Ishikawa (cell line): ENCODE data around the gene EMILIN2.

Source experiments
- CEBPB ChIP-seq: IDR thresholded peaks from 2 replicates; pipeline ENCODE4 v1.6.1; 2012
- CREB1 ChIP-seq: IDR thresholded peaks from 2 replicates; pipeline ENCODE4 v1.6.1; 2012; ENCODE audit warnings: low read depth
- EGR1 ChIP-seq: IDR thresholded peaks from 2 replicates; pipeline ENCODE4 v1.6.1; 2012
- EP300 ChIP-seq: IDR thresholded peaks from 2 replicates; pipeline ENCODE4 v1.6.1; 2012; ENCODE audit warnings: borderline replicate concordance
- FOXM1 ChIP-seq: IDR thresholded peaks from 2 replicates; pipeline ENCODE4 v1.6.1; 2012; ENCODE audit warnings: low read depth, borderline replicate concordance
- NFIC ChIP-seq: IDR thresholded peaks from 2 replicates; pipeline ENCODE4 v1.6.1; 2012
- RAD21 ChIP-seq: IDR thresholded peaks from 2 replicates; pipeline ENCODE4 v1.6.1; 2012; ENCODE audit warnings: low read depth
- TAF1 ChIP-seq: IDR thresholded peaks from 2 replicates; pipeline ENCODE4 v1.6.1; 2012; ENCODE audit warnings: low read depth, mild to moderate bottlenecking
- TCF12 ChIP-seq: IDR thresholded peaks from 2 replicates; pipeline ENCODE4 v1.6.1; 2012; ENCODE audit warnings: low read depth
- TEAD4 ChIP-seq: IDR thresholded peaks from 2 replicates; pipeline ENCODE4 v1.6.1; 2012
- YY1 ChIP-seq: IDR thresholded peaks from 2 replicates; pipeline ENCODE4 v1.6.1; 2012; ENCODE audit warnings: low read depth
- ZBTB7A ChIP-seq: IDR thresholded peaks from 2 replicates; pipeline ENCODE4 v1.6.1; 2012; ENCODE audit warnings: low read depth
- TF ChIP-seq, protein P1 (sequence below): IDR thresholded peaks from 2 replicates; pipeline ENCODE4 v1.6.1; 2012
- TF ChIP-seq, protein P2 (sequence below): IDR thresholded peaks from 2 replicates; pipeline ENCODE4 v1.6.1; 2012
- TF ChIP-seq, protein P3 (sequence below): IDR thresholded peaks from 2 replicates; pipeline ENCODE4 v1.6.1; 2012; ENCODE audit warnings: low read depth, mild to moderate bottlenecking

Gene EMILIN2

DNA sequence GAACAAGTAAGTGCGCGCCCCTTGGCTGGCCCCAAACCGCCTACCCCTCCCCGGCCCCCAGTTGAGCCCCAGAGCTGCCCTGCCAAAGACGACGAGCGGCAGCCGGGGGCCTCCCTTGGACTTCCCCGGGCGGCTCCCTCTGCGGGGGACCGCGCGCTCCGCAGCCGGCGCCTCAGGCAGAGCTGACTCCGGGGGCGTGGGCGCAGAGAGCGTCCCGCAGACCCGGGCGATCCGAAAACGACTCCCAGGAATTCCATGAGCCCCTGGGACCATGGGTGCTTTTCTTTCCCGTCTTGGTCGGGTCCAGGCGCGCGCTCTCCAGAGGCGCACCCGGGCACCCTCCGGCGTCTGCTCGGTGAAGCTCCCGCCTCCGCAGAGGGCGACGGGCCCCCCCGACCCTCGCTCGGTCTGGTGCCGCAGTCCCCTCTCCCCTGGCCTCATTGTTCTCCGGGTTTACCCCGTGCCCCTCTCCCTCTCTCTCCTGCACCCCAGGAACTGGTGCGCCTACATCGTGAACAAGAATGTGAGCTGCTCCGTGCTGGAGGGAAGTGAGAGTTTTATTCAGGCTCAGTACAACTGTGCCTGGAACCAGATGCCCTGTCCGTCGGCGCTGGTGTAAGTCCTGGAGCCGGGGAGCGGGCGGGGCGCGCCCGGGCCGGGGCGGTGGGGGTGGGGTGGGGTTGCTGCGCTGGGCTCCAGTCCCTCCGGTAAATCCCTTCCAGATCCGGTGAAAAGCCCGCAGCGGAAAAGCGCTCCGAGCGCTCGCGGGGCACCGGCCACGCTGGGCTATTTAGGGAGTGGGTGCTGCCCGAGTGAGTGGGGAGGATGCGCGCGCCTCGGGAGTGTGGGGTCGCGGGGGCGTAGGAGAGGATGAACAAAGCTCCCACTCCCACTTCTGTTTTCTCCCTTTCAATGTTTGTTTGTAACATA, 776 bp downstream of the EMILIN2 start:
- TF ChIP-seq YY1, result no peak
- TF ChIP-seq CREB1, result no peak
- TF ChIP-seq RAD21, result no peak
- TF ChIP-seq EGR1, result 0 out of 2 replicates have a peak, but pooled peaks have one; percentile 8
- TF ChIP-seq NFIC, result no peak

DNA sequence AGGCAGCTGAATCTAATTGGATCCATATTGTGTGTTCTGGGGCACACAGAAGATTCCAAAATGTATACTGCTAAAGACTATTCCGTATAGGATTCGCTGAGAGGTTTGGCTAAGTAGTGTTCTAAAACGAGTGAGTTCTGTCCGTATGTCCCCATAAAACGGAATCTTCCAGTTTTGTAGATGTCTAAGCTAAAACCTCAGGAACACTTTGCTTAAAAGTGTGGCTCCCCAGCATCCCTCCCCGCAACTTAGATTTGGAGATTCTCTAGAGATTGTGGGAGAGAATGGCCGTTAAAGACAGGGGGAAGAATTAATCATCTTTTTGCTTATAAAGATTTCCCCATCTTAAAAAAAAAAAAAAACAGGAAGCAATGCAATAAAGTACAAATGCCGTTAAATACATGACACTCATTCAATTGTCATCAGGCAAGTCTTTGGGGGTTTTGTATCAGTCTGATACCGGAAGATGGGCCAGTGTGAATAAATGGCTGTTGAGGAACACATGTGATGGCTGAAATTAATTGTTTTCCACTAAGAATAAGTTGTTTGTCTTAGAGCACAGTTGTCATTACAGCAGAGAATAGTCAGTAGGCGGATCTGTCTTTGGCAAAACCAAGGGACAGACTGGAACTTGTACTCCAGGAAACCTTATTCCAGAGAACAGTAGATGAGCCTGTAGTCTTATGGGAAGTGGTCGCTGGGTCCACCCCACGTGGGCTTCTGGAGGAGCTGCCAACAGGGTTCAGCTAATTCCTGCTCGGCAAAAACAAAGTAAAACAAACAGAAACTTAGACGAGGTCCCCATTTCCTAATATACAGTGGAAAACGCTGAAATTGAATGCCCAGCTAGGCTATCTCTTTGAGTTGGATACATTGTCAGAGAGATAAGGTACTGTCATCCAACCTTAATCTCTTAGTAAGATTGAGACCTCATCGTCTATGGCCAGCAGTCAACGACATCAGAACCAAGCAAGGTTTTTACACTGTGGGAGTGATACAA, 1.7 kb downstream of the EMILIN2 start:
- TF ChIP-seq TAF1 (no peak), NFIC (no peak), CEBPB (no peak), EGR1 (no peak), TCF12 (no peak), ZBTB7A (no peak), TEAD4 (no peak), CREB1 (no peak), RAD21 (no peak), YY1 (no peak), EP300 (no peak), FOXM1 (no peak)
- TF ChIP-seq, protein P1, sequence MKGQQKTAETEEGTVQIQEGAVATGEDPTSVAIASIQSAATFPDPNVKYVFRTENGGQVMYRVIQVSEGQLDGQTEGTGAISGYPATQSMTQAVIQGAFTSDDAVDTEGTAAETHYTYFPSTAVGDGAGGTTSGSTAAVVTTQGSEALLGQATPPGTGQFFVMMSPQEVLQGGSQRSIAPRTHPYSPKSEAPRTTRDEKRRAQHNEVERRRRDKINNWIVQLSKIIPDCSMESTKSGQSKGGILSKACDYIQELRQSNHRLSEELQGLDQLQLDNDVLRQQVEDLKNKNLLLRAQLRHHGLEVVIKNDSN, result no peak
- TF ChIP-seq, protein P2, sequence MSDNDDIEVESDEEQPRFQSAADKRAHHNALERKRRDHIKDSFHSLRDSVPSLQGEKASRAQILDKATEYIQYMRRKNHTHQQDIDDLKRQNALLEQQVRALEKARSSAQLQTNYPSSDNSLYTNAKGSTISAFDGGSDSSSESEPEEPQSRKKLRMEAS, result no peak
- TF ChIP-seq, protein P3, sequence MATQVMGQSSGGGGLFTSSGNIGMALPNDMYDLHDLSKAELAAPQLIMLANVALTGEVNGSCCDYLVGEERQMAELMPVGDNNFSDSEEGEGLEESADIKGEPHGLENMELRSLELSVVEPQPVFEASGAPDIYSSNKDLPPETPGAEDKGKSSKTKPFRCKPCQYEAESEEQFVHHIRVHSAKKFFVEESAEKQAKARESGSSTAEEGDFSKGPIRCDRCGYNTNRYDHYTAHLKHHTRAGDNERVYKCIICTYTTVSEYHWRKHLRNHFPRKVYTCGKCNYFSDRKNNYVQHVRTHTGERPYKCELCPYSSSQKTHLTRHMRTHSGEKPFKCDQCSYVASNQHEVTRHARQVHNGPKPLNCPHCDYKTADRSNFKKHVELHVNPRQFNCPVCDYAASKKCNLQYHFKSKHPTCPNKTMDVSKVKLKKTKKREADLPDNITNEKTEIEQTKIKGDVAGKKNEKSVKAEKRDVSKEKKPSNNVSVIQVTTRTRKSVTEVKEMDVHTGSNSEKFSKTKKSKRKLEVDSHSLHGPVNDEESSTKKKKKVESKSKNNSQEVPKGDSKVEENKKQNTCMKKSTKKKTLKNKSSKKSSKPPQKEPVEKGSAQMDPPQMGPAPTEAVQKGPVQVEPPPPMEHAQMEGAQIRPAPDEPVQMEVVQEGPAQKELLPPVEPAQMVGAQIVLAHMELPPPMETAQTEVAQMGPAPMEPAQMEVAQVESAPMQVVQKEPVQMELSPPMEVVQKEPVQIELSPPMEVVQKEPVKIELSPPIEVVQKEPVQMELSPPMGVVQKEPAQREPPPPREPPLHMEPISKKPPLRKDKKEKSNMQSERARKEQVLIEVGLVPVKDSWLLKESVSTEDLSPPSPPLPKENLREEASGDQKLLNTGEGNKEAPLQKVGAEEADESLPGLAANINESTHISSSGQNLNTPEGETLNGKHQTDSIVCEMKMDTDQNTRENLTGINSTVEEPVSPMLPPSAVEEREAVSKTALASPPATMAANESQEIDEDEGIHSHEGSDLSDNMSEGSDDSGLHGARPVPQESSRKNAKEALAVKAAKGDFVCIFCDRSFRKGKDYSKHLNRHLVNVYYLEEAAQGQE, result no peak

DNA sequence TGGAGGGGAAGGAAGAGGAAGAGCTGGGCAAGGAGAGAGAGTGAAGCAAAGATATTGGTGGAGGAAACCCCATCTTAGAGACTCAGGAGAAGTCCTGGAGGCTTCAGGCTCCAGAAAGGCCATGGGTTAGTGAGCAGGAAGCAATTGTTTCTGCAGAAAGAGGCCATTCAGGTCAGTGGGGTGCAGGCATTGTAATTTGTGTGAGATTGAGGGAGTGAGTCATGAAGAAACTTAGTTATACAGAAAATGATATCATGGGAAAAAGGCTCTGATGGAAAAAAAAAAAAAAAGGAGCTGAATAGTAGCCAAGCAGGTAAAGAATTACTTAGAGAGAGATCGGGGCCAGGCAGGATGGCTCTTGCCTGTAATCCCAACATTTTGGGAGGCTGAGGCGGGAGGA, 4.0 kb downstream of the EMILIN2 start:
- TF ChIP-seq, protein P2, result no peak
- TF ChIP-seq EP300, result peak; percentile 11; the same call in 1 of the 2 replicates

DNA sequence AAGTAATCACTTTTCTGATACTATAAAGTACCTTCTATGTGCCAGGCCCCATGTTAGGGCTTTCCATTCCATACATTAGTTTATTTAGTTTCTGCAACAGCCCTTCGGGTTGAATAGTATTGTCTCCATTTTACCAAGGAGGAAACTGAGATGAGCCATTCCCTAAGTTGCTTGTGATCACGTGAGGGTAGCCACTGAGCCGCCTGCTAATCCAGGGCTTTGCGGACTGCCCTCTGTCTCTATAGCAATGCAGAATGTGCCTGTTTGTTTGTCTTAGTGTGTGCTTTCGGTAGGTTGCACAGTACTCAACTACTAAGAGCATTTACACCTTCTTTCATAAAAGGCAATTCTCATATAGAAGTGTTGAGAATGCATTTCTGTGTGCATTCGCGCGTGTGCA, 5.0 kb downstream of the EMILIN2 start:
- no peak for TF ChIP-seq TEAD4
- no peak for TF ChIP-seq YY1
- no peak for TF ChIP-seq EP300
- TF ChIP-seq, protein P1, result no peak
- TF ChIP-seq CEBPB, result no peak
- TF ChIP-seq NFIC, result no peak
- no peak for TF ChIP-seq EGR1
- TF ChIP-seq FOXM1, result no peak

DNA sequence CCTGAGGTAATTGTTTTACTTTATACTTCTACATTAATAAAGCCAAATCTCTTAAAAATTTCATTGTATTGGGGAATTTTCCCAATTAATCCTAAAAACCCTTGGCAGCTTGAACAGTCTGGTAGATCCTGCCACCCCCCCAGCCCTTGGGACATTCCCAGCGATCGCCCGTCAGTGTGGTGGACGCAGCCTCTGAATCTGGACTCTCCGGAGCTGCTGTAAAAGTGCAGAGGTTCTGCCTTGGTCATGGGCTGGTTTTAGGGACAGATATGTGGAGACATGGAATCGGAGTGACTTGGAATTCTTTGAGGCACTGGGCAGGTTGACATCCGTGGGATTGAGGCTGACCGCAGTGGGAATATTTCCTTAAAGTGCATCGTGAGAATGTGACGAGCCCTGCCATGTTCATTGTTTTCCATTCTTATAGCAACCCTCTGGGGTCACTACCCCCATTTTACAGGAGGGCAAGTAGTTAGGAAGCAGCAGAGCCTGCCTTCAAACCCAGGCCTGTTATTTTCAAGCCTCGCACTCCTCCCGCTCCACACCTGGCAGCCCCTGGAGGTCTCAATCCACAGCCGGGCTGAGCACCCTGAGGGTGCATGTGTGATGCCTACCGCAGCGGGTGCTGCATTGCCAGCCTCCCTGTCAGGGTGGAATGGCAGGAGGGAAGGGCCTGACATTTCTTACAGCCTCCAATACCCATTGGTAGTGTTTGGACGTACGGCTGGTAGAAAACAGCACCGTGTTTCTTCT, 6.5 kb downstream of the EMILIN2 start:
- no peak for TF ChIP-seq TEAD4
- no peak for TF ChIP-seq RAD21
- TF ChIP-seq NFIC, result no peak
- no peak for TF ChIP-seq ZBTB7A
- no peak for TF ChIP-seq YY1
- no peak for TF ChIP-seq TAF1
- TF ChIP-seq CREB1, result no peak
- TF ChIP-seq TCF12, result no peak
- no peak for TF ChIP-seq FOXM1
- TF ChIP-seq EP300, result no peak
- TF ChIP-seq, protein P2, result no peak

DNA sequence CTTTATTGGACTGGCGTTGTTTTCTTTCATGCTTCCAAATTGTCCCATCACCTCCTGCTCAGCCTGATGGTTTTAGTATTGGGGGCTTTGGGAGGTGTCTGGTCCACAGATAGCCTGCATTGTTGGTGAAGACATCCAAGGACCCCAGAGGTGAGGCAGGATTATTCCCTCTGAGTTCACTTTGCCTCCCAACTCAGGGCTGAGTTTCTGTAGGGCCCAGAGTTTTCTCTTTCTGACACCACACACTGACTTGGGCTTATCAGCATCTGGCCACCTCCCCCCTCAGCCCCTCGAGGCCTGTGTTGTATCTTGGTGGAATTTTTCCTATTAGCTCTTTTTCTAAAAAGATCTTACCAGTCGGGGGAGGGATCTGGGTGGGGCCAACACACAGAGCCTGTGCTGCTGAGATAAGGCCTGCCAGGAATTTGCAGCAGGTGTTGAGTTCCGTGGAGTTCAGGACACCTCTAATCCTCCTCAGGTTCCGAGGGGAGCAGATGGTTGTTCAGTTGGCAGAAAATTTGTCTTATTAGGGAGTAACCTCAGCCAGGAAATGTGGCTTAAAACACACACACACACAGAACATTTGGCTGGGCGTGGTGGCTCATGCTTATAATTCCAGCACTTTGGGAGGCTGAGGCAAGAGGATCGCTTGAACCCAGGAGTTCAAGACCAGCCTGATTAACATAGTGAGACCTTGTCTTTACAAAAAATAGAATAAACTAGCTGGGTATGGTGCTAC, 7.3 kb downstream of the EMILIN2 start:
- TF ChIP-seq EP300, result no peak
- no peak for TF ChIP-seq TCF12
- TF ChIP-seq, protein P1, result no peak
- TF ChIP-seq RAD21, result no peak
- TF ChIP-seq NFIC, result no peak
- TF ChIP-seq ZBTB7A, result no peak
- TF ChIP-seq EGR1, result no peak
- no peak for TF ChIP-seq TEAD4
- TF ChIP-seq, protein P2, result no peak
- TF ChIP-seq FOXM1, result no peak
- TF ChIP-seq, protein P3, result no peak
- no peak for TF ChIP-seq CREB1
- TF ChIP-seq CEBPB, result no peak
- no peak for TF ChIP-seq TAF1
- no peak for TF ChIP-seq YY1
